Upper lobe of left lung (tissue), 6 donors: ENCODE results near the gene PAIP1. TPM values are rescaled to one million over a fixed set of nuclear protein-coding genes. Genes with fewer than 3 reads are reported as not detected.
"Not testable (repeated sequence)": the region's sequence is repeated elsewhere in the genome, so short reads cannot be mapped to it uniquely, and the experiment has no call there.

Source experiments
- ATAC-seq, 2 donors: fragments of 200-7000 bp; cut with Tn5 transposase; one replicate each; pipeline ENCODE4 v1.9.1; 2022; ENCODE audit warnings: mild to moderate bottlenecking in 2 of 2, moderate library complexity in 2 of 2; ENCODE audit not compliant: low FRiP score in 2 of 2
- DNase-seq, 2 donors: peaks; one replicate each; pipeline ENCODE4 v3.0.0-alpha.2; 2019 to 2020
- H3K27ac ChIP-seq, 4 donors: fragments of 200-600 bp; sonication (generic); one replicate each; pipeline ENCODE4 v1.5.1; 2016 to 2019
- H3K27me3 ChIP-seq, 4 donors: fragments of 200-600 bp; sonication (generic); one replicate each; pipeline ENCODE4 v1.5.1; 2017 to 2019
- H3K36me3 ChIP-seq, 4 donors: fragments of 200-600 bp; sonication (generic); one replicate each; pipeline ENCODE4 v1.5.1; 2016 to 2019
- H3K4me1 ChIP-seq, 4 donors: fragments of 200-600 bp; sonication (generic); one replicate each; pipeline ENCODE4 v1.5.1; 2018 to 2019
- H3K4me3 ChIP-seq, 4 donors: fragments of 200-600 bp; sonication (generic); one replicate each; pipeline ENCODE4 v1.5.1; 2017 to 2019; ENCODE audit warnings: mild to moderate bottlenecking in 2 of 4, moderate library complexity in 1 of 4
- H3K9me3 ChIP-seq, 4 donors: fragments of 200-600 bp; sonication (generic); one replicate each; pipeline ENCODE4 v1.5.1; 2018 to 2019
- EP300 ChIP-seq, 4 donors: sonication (generic); formaldehyde crosslinking; IDR thresholded peaks; one replicate each; pipeline ENCODE4 v1.5.1; 2017; ENCODE audit warnings: antibody characterized with exemption in 4 of 4, control low read depth in 2 of 4
- POLR2A ChIP-seq, 4 donors: fragments of 450-650 bp; IDR thresholded peaks; one replicate each; pipeline ENCODE4 v1.5.1; 2016 to 2017; ENCODE audit warnings: antibody characterized with exemption in 4 of 4, mild to moderate bottlenecking in 2 of 4
- POLR2AphosphoS5 ChIP-seq, 2 donors: sonication (generic); formaldehyde crosslinking; IDR thresholded peaks; one replicate each; pipeline ENCODE4 v1.5.1; 2017; ENCODE audit warnings: antibody characterized with exemption in 2 of 2
- WGBS, 2 donors: methylation state at CpG; one replicate each; pipeline ENCODE4 v1.1.5; 2017 to 2018; 5-methylcytosine and 5-hydroxymethylcytosine counted together
- total RNA-seq, 6 donors: library from RNA; depleted of rRNA in 4 of 6; stranded (reverse); fragments of >200 nt in 4 of 6; gene quantifications; one replicate each; pipeline versions ENCODE4 v1.1.0 to v1.2.1, GENCODE V29; 2016 to 2021
- TF ChIP-seq, protein P1 (sequence below), 6 experiments: fragments of 450-650 bp in 4 of 6; fragments of 200-600 bp in 2 of 6; sonication (generic) in 2 of 6; IDR thresholded peaks; one replicate each; pipeline ENCODE4 v1.5.1; 2016 to 2019; ENCODE audit warnings: antibody characterized with exemption in 6 of 6
- donor health status: DM: no; HTN: no; CAD: no; lungs with moderate emphysema.
- donor health status: DM: no; HTN: yes; CAD: no; lungs with severe emphysema.

Gene PAIP1
- total RNA-seq, 6 donors from 2014 or later: 44.9 to 81.0 (median 67.2) TPM

DNA sequence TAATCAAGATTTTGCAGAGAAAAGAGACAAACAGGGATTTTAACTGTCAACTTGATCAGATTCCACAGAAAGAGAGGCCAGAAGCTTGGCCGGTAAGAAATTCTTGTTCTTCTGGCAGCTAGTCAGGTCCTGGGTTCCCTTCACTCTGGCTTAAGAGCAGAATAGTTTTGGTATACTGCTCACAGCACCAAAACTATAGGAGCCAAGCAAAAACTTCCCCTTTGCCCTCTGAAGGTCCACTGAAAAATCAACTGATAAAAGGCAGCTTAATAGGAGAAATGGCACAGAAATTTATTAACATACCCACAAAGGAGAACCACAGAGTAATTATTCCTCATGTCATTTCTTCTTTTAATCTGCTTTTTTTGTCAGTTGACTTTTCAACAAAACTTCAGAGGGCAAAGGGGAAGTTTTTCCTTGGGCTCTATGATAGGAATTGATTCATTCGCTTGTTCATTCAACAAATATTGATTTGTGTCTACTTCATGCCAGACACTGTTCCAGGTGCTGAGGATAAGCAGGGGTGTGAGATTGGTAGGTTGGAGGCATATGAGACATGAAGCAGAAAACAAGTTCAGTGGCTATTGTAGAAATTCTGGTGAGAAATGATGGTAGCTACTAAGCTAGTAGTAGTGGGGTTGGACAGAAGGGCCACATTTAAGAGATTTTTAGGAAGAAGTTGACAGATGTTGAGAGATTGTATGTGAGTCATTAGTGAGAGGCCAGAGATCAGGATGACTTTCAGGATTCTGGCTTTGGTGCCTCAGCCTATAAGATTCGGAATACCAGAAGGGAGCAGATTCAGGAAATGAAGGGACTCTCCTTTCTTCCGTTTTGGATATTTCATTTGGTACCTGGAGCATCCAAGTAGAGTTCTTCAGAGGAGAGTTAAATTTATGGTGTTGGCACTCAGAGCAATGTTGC, 25.5 kb upstream of the PAIP1 start:
- DNase-seq (no peak), ATAC-seq (no peak)
- peaks cover 0 to 6% (median 0%) of the 10 kb centered on the region in 4 donors for H3K36me3 ChIP-seq
- H3K4me3 ChIP-seq: no peak overlapping the region
- no peaks in the 10 kb centered on the region for H3K27me3 ChIP-seq
- H3K27ac ChIP-seq: no peak overlapping the region
- TF ChIP-seq EP300 (IDR thresholded peaks at IDR 0.05) (no peak), POLR2AphosphoS5 (IDR thresholded peaks at IDR 0.05) (no peak), POLR2A (IDR thresholded peaks at IDR 0.05) (no peak)
- TF ChIP-seq, protein P1, sequence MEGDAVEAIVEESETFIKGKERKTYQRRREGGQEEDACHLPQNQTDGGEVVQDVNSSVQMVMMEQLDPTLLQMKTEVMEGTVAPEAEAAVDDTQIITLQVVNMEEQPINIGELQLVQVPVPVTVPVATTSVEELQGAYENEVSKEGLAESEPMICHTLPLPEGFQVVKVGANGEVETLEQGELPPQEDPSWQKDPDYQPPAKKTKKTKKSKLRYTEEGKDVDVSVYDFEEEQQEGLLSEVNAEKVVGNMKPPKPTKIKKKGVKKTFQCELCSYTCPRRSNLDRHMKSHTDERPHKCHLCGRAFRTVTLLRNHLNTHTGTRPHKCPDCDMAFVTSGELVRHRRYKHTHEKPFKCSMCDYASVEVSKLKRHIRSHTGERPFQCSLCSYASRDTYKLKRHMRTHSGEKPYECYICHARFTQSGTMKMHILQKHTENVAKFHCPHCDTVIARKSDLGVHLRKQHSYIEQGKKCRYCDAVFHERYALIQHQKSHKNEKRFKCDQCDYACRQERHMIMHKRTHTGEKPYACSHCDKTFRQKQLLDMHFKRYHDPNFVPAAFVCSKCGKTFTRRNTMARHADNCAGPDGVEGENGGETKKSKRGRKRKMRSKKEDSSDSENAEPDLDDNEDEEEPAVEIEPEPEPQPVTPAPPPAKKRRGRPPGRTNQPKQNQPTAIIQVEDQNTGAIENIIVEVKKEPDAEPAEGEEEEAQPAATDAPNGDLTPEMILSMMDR (IDR thresholded peaks at IDR 0.05): no peak
- H3K4me1 ChIP-seq: no peaks in the 10 kb centered on the region
- H3K9me3 ChIP-seq: no peaks in the 10 kb centered on the region
- WGBS, 2 donors: 85 to 86% methylated on average over 4 of the region's 4 CpGs

DNA sequence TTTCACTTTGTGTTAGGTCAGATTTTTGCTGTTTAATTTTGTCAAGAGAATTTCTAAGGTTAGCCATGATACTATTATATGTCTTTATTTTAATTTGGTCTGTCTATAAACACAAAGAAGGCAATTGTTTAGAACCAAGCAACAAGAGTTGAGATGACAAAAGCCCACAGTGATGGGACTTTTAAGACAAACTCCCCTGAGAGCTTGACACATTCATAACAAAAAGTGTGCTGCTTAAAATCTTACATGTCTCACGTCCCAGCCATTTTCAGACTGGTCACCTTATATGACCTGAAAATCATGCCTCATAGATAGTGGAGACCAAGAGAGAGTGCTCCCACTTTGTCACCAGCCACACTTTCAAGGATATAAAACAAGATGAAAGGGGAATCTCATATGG, 24.5 kb upstream of the PAIP1 start:
- Histone ChIP-seq H3K27ac (no peak overlapping the region), H3K27me3 (no peaks in the 10 kb centered on the region), H3K4me3 (no peak overlapping the region), H3K36me3 (peaks cover 0 to 6% (median 0%) of the 10 kb centered on the region in 4 donors), H3K4me1 (no peaks in the 10 kb centered on the region), H3K9me3 (no peaks in the 10 kb centered on the region)
- TF ChIP-seq POLR2AphosphoS5 (IDR thresholded peaks at IDR 0.05) (no peak), EP300 (IDR thresholded peaks at IDR 0.05) (no peak), POLR2A (IDR thresholded peaks at IDR 0.05) (no peak)
- TF ChIP-seq, protein P1 (IDR thresholded peaks at IDR 0.05): no peak
- WGBS, 2 donors: 83 to 86% methylated on average over 1 of the region's 1 CpG
- DNase-seq: no peak
- no peak for ATAC-seq

DNA sequence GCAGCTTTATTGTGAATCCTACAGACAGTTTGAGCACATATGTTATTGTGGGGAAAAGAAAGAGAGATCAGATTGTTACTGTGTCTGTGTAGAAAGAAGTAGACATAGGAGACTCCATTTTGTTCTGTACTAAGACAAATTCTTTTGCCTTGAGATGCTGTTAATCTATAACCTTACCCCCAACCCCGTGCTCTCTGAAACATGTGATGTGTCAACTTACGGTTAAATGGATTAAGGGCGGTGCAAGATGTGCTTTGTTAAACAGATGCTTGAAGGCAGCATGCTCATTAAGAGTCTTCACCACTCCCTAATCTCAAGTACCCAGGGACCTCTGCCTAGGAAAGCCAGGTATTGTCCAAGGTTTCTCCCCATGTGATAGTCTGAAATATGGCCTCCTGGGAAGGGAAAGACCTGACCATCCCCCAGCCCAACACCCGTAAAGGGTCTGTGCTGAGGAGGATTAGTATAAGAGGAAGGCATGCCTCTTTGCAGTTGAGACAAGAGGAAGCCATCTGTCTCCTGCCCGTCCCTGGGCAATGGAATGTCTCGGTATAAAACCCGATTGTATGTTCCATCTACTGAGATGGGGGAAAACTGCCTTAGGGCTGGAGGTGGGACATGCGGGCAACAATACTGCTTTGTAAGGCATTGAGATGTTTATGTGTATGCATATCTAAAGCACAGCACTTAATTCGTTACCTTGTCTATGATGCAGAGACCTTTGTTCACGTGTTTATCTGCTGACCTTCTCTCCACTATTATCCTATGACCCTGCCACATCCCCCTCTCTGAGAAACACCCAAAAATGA, 23.7 kb upstream of the PAIP1 start:
- H3K4me1 ChIP-seq, ATAC-seq, H3K4me3 ChIP-seq, DNase-seq, H3K9me3 ChIP-seq, H3K27me3 ChIP-seq, H3K27ac ChIP-seq, H3K36me3 ChIP-seq: not testable (repeated sequence)
- WGBS, 2 donors: 89 to 90% methylated on average over 10 of the region's 10 CpGs

DNA sequence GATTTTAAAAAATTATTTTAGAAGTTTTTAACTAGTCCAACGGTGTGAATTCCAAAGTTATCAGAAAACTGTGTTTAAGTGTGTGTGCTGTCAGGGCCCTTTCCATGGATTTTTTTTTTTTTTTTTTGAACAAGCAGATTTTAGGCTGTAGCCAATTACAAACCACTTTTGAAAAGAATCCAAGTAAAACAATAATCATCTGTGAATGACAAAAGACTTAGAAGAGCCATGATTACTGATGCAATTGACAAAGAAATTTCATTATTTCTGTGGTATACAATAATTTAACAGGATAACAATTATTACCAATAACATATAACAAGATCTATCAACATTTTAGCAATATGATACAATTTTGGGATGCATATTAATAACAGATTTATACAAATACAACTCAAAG, 16.2 kb upstream of the PAIP1 start:
- Histone ChIP-seq H3K36me3 (peaks cover 0 to 5% (median 0%) of the 10 kb centered on the region in 4 donors), H3K27ac (no peak overlapping the region), H3K4me3 (no peak overlapping the region), H3K4me1 (peaks cover 0 to 9% (median 0%) of the 10 kb centered on the region in 4 donors), H3K27me3 (no peaks in the 10 kb centered on the region), H3K9me3 (no peaks in the 10 kb centered on the region)
- ATAC-seq: no peak
- TF ChIP-seq EP300 (IDR thresholded peaks at IDR 0.05) (no peak), POLR2A (IDR thresholded peaks at IDR 0.05) (no peak), POLR2AphosphoS5 (IDR thresholded peaks at IDR 0.05) (no peak)
- TF ChIP-seq, protein P1 (IDR thresholded peaks at IDR 0.05): no peak
- no peak for DNase-seq
- WGBS, 2 donors: 39 to 54% methylated on average over 1 of the region's 1 CpG

DNA sequence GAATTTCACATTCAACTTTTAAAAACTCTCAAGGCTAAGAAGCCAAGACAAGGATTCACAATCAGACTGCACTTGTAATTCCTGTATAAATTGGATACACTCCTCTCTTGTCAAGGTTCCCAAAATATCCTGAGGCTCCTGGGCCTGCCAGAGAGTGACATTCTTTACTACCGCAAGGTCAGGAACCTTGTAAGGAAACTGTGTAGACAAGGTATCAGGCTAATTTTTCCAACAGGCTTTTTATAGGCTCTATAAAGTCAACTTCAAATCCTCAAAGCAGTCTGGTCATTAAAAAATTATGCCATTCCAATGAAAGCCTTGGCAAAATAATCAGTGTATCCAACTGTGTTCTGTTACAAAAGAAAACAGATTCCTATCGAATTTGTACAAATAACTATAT, 15.5 kb upstream of the PAIP1 start:
- H3K4me1 ChIP-seq: peaks cover 0 to 9% (median 0%) of the 10 kb centered on the region in 4 donors
- DNase-seq: no peak
- peak in 1 of 2 donors; percentile 38 for ATAC-seq
- no peaks in the 10 kb centered on the region for H3K9me3 ChIP-seq
- H3K4me3 ChIP-seq: no peak overlapping the region
- H3K36me3 ChIP-seq: peaks cover 0 to 5% (median 0%) of the 10 kb centered on the region in 4 donors
- H3K27ac ChIP-seq: peak overlapping the region in 1 of 4 donors; percentile 21
- TF ChIP-seq EP300 (IDR thresholded peaks at IDR 0.05) (no peak), POLR2A (IDR thresholded peaks at IDR 0.05) (no peak), POLR2AphosphoS5 (IDR thresholded peaks at IDR 0.05) (no peak)
- TF ChIP-seq, protein P1 (IDR thresholded peaks at IDR 0.05): no peak
- WGBS, 2 donors: 62 to 75% methylated on average over 2 of the region's 2 CpGs
- H3K27me3 ChIP-seq: no peaks in the 10 kb centered on the region
